HG03064 (cell line): Measurements from ENCODE around the gene CEP162.
A peak's percentile ranks its signal among the peaks of the same experiment; 100 is the strongest.
"Not testable (repeated sequence)": the region's sequence is repeated elsewhere in the genome, so short reads cannot be mapped to it uniquely, and the experiment has no call there.

Experiments
- ATAC-seq: cut with Tn5 transposase; IDR thresholded peaks from one replicate; pipeline ENCODE4 v1.9.1; 2021; ENCODE audit warnings: low read depth; ENCODE audit not compliant: unreplicated experiment

Gene CEP162

GRCh38 chr6:84243240-84243639 lies 15.8 kb upstream of the CEP162 start:
- no peak for ATAC-seq

- ATAC-seq: no peak
These were observed 14.8 kb upstream of the CEP162 start for GRCh38 chr6:84242265-84242664.

- ATAC-seq: peak; percentile 3
These were observed 728 bp upstream of the CEP162 start for GRCh38 chr6:84228198-84228543.

GRCh38 chr6:84227044-84227433 lies 404 bp downstream of the CEP162 start:
- ATAC-seq: no peak

- ATAC-seq: no peak
These were observed 3.2 kb downstream of the CEP162 start for GRCh38 chr6:84224251-84224650.

GRCh38 chr6:84223608-84224007 lies 3.8 kb downstream of the CEP162 start:
- not testable (repeated sequence) for ATAC-seq

GRCh38 chr6:84222426-84222825 lies 5.0 kb downstream of the CEP162 start:
- ATAC-seq: no peak

- no peak for ATAC-seq
These were observed 6.5 kb downstream of the CEP162 start for GRCh38 chr6:84220809-84221409.

GRCh38 chr6:84218091-84218490 lies 9.4 kb downstream of the CEP162 start:
- ATAC-seq: no peak

GRCh38 chr6:84213217-84213616 lies 14.2 kb downstream of the CEP162 start:
- no peak for ATAC-seq

GRCh38 chr6:84204011-84204410 lies 23.4 kb downstream of the CEP162 start:
- no peak for ATAC-seq

GRCh38 chr6:84199987-84200386 lies 27.5 kb downstream of the CEP162 start:
- not testable (repeated sequence) for ATAC-seq

- ATAC-seq: no peak
These were observed 29.7 kb downstream of the CEP162 start for GRCh38 chr6:84197708-84198107.

- ATAC-seq: no peak
These were observed 34.2 kb downstream of the CEP162 start for GRCh38 chr6:84193114-84193708.

GRCh38 chr6:84191802-84192201 lies 35.6 kb downstream of the CEP162 start:
- no peak for ATAC-seq

GRCh38 chr6:84189356-84189755 lies 38.1 kb downstream of the CEP162 start:
- not testable (repeated sequence) for ATAC-seq

- no peak for ATAC-seq
These were observed 44.0 kb downstream of the CEP162 start for GRCh38 chr6:84183430-84183829.

GRCh38 chr6:84182001-84182400 lies 45.4 kb downstream of the CEP162 start:
- no peak for ATAC-seq

GRCh38 chr6:84177241-84177640 lies 50.2 kb downstream of the CEP162 start:
- no peak for ATAC-seq

- no peak for ATAC-seq
These were observed 54.9 kb downstream of the CEP162 start for GRCh38 chr6:84172574-84172973.

GRCh38 chr6:84172080-84172479 lies 55.4 kb downstream of the CEP162 start:
- no peak for ATAC-seq

- ATAC-seq: no peak
These were observed 60.0 kb downstream of the CEP162 start for GRCh38 chr6:84167457-84167856.

- no peak for ATAC-seq
These were observed 61.0 kb downstream of the CEP162 start for GRCh38 chr6:84166395-84166794.
